ENCODE data around the gene FRY.
A peak's percentile ranks its signal among the peaks of the same experiment; 100 is the strongest.

FRY gene

DNA sequence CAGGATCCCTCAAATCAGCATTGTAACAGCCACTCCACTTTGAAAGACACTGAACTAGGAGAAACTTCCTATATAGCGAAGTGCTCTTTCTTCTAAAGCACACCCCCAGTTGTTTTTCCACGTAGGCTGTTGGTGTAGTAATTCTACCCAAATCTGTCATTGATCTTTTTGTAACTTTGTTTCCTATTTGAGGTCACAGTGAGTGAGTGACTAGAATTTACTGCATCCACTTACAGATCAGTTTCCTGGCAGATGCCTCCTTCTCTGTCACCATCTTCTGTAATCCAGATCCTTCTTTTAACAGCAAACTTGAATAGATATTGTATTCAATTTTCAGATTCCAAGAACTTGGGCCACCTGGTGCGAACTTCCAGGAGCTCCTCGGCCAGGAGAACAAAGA is 268.3 kb downstream of the FRY start:
- no peak for DNase-seq (ENCODE audit: low read depth in 1 of 2, low spot score in 1 of 2)

DNA sequence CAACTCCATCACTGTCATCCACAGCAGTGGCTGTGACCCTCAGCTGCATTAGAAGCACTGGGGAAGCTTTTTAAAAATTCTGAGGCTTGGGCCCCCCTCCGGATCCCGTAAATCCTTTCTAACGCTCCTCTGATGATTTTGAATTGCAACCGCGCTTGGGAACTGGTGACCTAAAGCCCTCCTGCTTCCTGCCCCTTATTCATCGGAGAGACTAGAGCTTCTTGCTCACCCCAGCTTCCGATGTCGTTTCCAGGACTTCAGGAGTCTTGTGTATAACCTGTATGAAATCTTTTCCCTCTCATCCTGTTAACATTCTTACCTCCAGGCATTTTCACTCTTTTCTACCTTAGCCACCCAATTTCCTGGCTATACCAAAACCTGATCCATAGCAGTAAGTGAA is 268.8 kb downstream of the FRY start:
- no peak for DNase-seq (ENCODE audit: low read depth in 1 of 2, low spot score in 1 of 2)

DNA sequence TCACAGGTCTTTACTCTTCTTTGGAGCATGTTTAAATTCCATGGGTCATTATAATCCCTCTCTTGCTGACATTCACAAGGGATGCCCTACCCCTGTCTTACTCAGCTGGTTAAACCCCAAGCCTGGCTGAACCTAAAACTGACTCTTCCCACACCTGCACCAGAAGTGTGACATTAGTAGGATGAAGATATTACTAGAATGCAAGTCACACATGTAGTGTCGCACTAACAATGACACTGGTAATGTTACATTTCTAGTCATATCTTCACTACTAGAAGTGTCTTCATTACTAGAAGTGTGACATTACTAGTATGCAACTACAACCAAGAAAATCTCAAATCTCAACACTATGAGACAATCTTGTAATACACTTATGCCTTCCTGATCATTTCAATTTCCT is 269.3 kb downstream of the FRY start:
- DNase-seq (ENCODE audit: low read depth in 1 of 2, low spot score in 1 of 2), result no peak

DNA sequence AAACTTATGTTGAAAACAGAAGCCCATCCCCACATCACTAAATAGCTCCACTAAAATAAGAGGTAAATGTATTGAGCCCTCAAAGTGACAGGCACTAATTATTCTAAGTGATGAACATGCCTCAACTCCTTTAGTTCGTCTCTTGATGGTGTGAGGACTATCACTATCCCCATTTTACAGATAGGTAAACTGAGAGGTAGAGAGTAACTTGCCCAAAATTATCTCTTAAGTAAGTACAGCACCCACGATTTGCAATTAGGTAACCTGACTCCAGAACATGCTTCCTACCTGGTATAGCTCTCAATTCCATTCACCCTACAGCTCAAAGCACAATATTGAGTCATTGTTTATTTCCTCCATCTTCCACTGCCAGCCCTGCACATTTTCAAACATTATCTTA is 270.9 kb downstream of the FRY start:
- no peak for DNase-seq (ENCODE audit: low read depth in 1 of 2, low spot score in 1 of 2)

DNA sequence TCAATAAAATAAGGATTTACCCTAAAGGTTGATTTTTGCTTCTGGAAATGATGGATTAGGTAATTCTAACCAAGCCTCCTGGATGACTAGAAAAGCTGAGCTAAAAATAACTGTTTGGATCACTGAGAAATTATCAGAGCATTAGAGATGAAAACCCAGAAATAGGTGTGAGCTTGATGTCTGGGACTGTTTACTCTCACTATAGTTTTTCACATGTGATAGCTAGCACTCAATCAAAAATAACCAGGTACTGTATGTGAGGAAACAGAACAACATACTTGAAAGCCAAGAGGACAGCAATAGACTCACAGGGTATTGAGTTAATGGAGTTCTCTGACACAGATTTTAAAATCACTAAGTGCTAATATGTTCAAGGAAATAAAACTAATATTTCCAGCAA is 274.1 kb downstream of the FRY start:
- no peak for DNase-seq (ENCODE audit: low read depth in 1 of 2, low spot score in 1 of 2)

DNA sequence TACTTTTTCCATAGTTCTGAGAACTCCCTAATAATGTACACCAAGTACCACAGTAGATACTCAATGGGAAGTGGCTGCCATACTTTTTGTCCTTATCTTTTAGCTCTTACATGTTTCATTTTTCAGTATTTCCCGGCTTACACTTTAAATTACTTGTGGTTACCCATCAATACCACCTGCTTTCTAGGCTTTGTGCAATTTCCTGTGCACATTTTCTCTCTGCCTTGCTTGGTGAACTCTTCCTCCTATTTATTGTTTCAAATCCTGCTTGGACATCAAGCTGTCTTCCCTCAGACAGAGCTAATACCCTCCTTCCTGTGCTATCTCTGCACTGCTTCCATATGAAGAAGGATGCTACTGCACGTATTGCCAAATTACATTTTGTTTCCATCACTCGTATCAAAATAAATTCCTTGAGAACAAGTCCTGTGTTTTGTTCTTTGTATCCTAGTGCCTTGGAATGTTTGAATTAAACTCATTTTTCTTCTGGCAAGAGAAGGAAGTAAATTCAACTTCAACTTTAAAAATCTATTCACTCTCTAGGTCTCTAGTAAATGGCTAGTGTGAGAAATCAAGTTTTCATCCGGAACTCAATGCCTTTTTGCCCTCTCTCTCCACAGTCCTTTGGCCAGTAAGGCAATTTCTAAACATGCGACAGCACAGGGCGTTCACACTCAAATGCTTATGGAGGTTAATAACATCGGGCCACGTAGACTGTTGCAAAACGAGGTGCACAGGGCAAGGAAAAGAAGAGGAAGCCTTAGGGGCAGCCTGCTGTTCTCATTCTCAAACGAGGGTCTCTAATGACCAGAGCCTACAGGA is 277.9 kb downstream of the FRY start:
- DNase-seq (ENCODE audit: low read depth in 1 of 2, low spot score in 1 of 2), result no peak

DNA sequence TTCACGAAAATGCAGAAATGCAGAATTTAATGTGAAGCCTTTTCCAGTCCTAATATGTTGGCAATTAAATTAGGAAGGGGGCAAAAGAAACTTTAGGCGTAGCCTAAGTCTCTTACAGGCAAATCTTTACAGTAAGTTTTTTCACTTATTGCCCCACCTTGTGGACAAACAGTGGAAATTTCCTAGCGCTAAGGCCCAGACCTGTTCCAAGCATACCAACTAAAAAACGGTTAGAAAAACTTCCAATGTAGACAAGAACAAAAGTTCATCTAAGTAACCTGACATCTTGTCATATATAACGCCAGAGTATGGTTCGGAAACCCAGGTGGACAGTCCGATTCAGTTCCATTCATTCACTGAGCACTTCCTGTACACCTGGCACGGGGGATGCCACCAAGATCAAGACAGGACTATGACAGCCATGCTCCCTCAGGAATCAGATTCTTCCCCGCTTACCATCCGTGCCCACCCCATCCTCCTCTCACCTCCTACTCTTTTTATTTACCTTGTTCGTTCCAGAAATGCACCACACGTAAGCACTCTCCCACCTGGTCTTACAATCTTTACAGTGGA is 278.6 kb downstream of the FRY start:
- no peak for DNase-seq (ENCODE audit: low read depth in 1 of 2, low spot score in 1 of 2)

DNA sequence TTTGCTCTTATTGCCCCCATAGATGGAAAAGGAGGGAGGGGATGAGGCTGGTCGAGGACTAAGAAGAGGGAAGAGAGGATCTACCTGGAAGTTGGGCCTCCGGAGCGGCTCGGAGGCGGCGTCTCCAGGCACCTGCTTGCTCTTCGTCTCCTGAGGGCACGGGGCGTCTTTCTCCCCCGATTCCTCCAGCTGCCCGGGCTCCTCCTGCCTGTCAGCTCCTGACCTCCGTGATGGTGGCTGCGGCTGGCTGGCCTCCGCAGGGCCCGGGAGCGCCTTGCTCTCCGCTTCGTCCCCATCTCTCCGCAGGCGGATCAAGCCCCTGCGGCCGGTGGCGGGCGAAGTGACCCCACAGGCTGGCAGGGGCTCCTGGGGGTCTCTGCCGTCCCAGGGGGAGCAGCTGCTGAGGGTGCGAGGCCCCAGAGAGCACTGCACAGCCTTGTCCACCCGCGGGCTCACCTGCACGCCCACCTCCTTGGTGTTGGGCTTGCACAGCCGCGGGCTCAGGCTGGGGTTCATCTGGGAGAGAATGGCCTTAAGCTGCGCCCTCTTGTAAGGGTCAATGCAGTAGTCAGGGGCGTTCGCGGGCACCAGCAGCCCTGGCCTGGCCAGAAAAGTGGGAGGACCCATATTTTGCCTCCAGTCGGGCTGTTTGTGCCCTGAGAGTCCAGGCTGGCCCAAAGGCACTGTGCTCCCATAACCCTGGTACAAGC is 279.8 kb downstream of the FRY start:
- no peak for DNase-seq (ENCODE audit: low read depth in 1 of 2, low spot score in 1 of 2)

DNA sequence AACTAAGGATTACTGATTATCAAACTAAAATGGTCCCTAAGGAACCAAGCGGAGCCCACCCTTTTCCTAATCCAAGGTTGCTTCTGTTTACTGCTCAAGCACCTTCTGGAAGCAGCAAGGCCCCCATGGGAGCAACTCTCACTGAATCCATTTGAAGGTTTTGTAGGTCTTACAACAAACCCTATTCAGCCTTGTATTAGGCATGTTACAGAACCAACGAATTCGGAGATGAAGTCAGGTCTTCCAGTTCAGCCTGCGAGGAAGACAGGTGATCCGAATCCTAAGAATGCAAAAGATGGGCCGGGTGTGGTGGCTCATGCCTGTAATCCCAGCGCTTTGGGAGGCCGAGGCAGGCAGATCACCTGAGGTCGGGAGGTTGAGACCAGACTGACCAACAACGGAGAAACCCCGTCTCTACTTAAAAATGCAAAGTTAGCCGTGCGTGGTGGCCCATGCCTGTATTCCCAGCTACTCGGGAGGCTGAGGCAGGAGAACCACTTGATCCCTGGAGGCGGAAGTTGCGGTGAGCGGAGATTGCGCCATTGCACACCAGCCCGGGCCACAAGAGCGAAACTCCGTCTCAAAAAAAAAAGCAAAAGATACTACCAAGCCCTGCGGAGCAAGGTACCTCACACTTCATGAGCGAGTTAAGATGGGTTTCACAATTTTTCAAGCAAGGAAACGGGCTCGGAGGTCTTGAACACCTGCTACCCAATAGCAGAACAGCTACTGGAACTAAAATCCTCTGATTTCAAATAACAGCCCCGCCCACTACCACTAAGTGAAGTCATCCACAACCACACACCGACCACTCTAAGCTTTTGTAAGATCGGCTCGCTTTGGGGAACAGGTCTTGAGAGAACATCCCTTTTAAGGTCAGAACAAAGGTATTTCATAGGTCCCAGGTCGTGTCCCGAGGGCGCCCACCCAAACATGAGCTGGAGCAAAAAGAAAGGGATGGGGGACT is 283.0 kb downstream of the FRY start:
- DNase-seq (ENCODE audit: low read depth in 1 of 2, low spot score in 1 of 2), result peak; percentile 12 to 15

DNA sequence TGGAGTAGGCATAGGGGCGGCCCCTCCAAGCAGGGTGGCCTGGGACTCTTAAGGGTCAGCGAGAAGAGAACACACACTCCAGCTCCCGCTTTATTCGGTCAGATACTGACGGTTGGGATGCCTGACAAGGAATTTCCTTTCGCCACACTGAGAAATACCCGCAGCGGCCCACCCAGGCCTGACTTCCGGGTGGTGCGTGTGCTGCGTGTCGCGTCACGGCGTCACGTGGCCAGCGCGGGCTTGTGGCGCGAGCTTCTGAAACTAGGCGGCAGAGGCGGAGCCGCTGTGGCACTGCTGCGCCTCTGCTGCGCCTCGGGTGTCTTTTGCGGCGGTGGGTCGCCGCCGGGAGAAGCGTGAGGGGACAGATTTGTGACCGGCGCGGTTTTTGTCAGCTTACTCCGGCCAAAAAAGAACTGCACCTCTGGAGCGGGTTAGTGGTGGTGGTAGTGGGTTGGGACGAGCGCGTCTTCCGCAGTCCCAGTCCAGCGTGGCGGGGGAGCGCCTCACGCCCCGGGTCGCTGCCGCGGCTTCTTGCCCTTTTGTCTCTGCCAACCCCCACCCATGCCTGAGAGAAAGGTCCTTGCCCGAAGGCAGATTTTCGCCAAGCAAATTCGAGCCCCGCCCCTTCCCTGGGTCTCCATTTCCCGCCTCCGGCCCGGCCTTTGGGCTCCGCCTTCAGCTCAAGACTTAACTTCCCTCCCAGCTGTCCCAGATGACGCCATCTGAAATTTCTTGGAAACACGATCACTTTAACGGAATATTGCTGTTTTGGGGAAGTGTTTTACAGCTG is 283.9 kb downstream of the FRY start, which contains the start of the genes BRCA2 and ZAR1L:
Gene BRCA2 (plus strand): TSS at position 271 of the 790 bp plus-strand sequence. CDS start 953 bp downstream, outside the sequence.
Gene ZAR1L (minus strand): TSS at position 126 of the 790 bp plus-strand sequence. CDS start 3,438 bp downstream, outside the sequence.
- peak; percentile 73 to 75 for DNase-seq (ENCODE audit: low read depth in 1 of 2, low spot score in 1 of 2)

DNA sequence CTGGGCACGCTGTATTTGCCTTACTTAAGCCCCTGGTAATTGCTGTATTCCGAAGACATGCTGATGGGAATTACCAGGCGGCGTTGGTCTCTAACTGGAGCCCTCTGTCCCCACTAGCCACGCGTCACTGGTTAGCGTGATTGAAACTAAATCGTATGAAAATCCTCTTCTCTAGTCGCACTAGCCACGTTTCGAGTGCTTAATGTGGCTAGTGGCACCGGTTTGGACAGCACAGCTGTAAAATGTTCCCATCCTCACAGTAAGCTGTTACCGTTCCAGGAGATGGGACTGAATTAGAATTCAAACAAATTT is 284.4 kb downstream of the FRY start:
- no peak for DNase-seq (ENCODE audit: low read depth in 1 of 2, low spot score in 1 of 2)

DNA sequence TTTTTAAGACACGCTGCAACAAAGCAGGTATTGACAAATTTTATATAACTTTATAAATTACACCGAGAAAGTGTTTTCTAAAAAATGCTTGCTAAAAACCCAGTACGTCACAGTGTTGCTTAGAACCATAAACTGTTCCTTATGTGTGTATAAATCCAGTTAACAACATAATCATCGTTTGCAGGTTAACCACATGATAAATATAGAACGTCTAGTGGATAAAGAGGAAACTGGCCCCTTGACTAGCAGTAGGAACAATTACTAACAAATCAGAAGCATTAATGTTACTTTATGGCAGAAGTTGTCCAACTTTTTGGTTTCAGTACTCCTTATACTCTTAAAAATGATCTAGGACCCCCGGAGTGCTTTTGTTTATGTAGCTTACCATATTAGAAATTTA is 284.9 kb downstream of the FRY start:
- DNase-seq (ENCODE audit: low read depth in 1 of 2, low spot score in 1 of 2), result no peak

DNA sequence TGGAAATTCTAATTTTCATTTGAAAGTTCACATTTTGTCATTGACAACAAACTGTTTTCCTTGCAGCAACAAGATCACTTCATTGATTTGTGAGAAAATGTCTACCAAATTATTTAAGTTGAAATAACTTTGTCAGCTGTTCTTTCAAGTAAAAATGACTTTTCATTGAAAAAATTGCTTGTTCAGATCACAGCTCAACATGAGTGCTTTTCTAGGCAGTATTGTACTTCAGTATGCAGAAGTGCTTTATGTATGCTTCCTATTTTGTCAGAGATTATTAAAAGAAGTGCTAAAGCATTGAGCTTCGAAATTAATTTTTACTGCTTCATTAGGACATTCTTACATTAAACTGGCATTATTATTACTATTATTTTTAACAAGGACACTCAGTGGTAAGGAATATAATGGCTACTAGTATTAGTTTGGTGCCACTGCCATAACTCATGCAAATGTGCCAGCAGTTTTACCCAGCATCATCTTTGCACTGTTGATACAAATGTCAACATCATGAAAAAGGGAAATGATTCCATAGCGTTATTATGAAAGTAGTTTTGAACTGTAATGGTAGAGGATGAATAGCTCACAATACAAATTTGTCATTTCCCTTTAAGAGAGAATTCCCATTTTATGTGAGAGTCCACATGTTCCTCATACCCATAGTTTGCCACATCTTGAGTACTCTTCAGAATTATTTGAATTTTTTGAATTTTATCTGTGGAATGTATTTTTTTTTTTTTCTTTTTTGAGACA is 286.3 kb downstream of the FRY start:
- no peak for DNase-seq (ENCODE audit: low read depth in 1 of 2, low spot score in 1 of 2)

DNA sequence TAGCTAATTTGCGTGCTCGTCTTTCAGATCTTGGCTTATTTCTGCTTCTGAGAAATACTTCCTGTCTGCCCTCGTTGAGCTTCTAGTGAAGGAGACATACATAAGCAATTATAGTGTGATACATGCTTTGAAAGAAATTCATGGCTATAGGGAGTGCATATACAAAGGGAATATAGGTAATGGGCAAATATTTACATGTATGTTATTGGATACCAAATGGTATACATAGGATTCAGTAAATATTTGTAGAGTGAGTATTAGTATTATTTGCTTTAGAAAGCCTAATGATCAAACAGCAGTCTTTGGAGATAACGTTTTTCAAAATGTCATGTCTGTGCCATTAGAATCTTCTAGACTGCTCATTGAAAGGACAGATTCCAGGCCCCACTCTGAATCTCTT is 289.0 kb downstream of the FRY start:
- DNase-seq (ENCODE audit: low read depth in 1 of 2, low spot score in 1 of 2), result no peak

DNA sequence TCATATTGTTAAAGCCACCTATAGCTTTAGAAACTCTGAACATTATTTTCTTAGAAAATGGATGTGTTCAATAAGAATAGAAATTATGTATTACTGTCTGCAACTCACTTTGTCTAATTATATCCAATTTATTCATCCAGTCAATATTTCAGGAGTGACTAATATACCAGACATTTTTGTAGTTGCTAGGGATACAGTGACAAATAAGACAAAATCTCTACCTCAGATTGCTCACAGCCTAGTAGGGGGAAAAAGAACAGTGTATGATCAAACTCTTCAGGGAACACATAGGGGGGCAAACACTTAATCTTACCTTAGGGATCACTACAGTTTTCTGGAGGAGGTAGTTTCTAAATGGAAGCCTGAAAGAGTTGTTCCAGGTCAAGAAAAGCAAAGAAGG is 292.3 kb downstream of the FRY start:
- no peak for DNase-seq (ENCODE audit: low read depth in 1 of 2, low spot score in 1 of 2)

DNA sequence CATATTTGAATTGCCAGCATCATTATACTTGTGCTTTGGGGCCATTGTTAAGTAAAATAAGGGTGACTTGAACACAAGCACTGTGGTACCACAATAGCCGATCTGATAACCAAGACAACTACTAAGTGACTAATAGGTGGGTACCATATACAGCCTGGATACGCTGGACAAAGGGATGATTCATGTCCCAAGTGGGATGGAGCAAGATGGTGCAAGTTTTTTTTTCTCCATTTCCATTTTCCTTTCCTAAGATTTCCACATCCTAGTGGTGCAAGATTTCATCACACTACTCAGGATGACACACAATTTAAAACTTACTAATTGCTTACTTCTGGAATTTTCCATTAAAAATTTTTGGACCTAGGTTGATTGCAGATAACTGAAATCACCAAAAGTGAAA is 298.9 kb downstream of the FRY start:
- no peak for DNase-seq (ENCODE audit: low read depth in 1 of 2, low spot score in 1 of 2)

DNA sequence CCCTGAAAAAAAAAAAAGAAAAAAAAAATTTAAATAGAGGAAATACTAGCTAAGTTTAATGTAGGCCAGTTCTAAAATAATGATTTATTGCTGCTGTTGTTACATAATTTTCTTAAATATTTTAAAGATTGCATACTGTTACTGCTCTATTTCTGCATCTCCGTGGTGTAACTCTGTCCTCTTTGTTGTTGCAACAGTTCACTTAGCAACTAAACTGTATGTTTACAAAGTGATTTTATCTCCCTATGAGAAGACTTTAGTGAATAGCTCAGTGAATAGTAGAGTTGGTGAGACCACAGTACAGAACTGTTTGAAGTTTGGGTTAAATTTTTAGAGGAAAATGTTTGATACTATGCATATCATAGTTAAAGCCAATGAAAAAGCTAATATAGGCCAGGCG is 303.1 kb downstream of the FRY start:
- no peak for DNase-seq (ENCODE audit: low read depth in 1 of 2, low spot score in 1 of 2)

DNA sequence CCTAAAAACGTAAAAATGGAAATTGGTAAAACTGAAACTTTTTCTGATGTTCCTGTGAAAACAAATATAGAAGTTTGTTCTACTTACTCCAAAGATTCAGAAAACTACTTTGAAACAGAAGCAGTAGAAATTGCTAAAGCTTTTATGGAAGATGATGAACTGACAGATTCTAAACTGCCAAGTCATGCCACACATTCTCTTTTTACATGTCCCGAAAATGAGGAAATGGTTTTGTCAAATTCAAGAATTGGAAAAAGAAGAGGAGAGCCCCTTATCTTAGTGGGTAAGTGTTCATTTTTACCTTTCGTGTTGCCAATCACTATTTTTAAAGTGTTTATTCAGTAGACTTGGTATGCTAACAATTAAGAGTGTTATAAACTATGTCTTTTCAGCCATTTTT is 309.3 kb downstream of the FRY start:
- DNase-seq (ENCODE audit: low read depth in 1 of 2, low spot score in 1 of 2), result no peak

DNA sequence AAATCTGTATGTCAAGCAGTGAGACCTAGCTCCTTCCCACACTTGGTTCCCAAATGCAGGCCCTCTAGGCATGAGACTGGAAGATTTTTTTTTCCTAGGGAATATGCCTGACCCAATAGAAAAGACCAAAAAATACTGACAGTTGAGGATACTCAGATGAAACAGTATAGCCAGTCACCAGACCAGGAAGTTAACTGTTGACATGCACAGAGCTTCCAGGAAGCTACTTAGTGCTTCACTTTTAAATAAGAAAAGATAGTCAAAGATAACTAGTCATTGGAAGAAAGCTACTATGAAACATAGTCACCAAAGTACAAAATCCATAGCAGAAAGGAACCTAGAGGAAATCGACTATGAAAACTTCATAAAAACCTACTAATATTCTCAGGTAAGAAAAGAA is 316.1 kb downstream of the FRY start:
- no peak for DNase-seq (ENCODE audit: low read depth in 1 of 2, low spot score in 1 of 2)

All from activated T-helper 1 cell treated with anti-CD3 and anti-CD28 coated beads, Interleukin-2, amount 50 U/mL, for 16 hours (primary cell).